22Rv1 (cell line): ENCODE data around the gene TMEM135.

ENCODE experiments used
- ZFX ChIP-seq: fragments of 450-650 bp; IDR thresholded peaks from 2 replicates; pipeline ENCODE4 v1.6.1; 2017; ENCODE audit warnings: antibody characterized with exemption, borderline replicate concordance
- TF ChIP-seq, protein P1 (sequence below): fragments of 450-650 bp; IDR thresholded peaks from 2 replicates; pipeline ENCODE4 v1.5.1; 2017; ENCODE audit warnings: mild to moderate bottlenecking

DNA sequence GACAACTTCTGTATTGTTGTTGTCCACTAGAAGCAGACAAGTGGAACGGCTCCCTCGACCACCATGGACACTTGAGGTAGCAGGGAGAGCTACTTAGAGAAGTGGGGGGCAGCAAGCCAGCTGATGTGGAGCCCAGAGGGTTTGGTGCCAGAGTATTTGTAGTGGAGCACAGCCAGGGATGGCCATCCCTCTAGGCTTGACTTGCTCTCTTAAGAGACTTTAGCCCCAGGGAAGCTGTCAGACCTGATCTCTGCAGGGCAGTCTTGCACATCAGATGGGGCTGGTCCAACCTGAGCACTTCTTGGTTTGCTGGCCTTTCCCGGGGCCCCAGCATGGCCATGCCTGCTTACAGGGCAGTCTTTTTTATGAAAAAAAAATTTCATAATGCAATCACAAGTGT is 15.0 kb upstream of the TMEM135 start:
- TF ChIP-seq, protein P1, sequence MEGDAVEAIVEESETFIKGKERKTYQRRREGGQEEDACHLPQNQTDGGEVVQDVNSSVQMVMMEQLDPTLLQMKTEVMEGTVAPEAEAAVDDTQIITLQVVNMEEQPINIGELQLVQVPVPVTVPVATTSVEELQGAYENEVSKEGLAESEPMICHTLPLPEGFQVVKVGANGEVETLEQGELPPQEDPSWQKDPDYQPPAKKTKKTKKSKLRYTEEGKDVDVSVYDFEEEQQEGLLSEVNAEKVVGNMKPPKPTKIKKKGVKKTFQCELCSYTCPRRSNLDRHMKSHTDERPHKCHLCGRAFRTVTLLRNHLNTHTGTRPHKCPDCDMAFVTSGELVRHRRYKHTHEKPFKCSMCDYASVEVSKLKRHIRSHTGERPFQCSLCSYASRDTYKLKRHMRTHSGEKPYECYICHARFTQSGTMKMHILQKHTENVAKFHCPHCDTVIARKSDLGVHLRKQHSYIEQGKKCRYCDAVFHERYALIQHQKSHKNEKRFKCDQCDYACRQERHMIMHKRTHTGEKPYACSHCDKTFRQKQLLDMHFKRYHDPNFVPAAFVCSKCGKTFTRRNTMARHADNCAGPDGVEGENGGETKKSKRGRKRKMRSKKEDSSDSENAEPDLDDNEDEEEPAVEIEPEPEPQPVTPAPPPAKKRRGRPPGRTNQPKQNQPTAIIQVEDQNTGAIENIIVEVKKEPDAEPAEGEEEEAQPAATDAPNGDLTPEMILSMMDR: no peak
- TF ChIP-seq ZFX: no peak
